HG02623 (cell line): Measurements from ENCODE around the gene PDE4B.

Experiments
- ATAC-seq: cut with Tn5 transposase; IDR thresholded peaks from one replicate; pipeline ENCODE4 v1.9.1; 2021; ENCODE audit warnings: moderate library complexity; ENCODE audit not compliant: unreplicated experiment

PDE4B gene

GRCh38 chr1:66223681-66224080, 431.0 kb downstream of the PDE4B start:
- no peak for ATAC-seq

GRCh38 chr1:66226985-66227384, 434.3 kb downstream of the PDE4B start:
- ATAC-seq: no peak

GRCh38 chr1:66227966-66228365, 435.3 kb downstream of the PDE4B start:
- ATAC-seq: no peak

- ATAC-seq: no peak
Observed at GRCh38 chr1:66231217-66231616, 438.5 kb downstream of the PDE4B start.

- no peak for ATAC-seq
Observed at GRCh38 chr1:66231681-66232463, 439.2 kb downstream of the PDE4B start.

- ATAC-seq: no peak
Observed at GRCh38 chr1:66237042-66237441, 444.3 kb downstream of the PDE4B start.

GRCh38 chr1:66237722-66238479, 445.2 kb downstream of the PDE4B start:
- no peak for ATAC-seq

GRCh38 chr1:66239834-66240233, 447.1 kb downstream of the PDE4B start:
- ATAC-seq: no peak

- no peak for ATAC-seq
Observed at GRCh38 chr1:66240491-66241484, 448.1 kb downstream of the PDE4B start.

GRCh38 chr1:66242646-66243547, 450.2 kb downstream of the PDE4B start:
- peak; percentile 71 for ATAC-seq

- no peak for ATAC-seq
Observed at GRCh38 chr1:66243548-66244130, 450.9 kb downstream of the PDE4B start.

- ATAC-seq: no peak
Observed at GRCh38 chr1:66244429-66244828, 451.7 kb downstream of the PDE4B start.

GRCh38 chr1:66245691-66246090, 453.0 kb downstream of the PDE4B start:
- ATAC-seq: no peak

- ATAC-seq: no peak
Observed at GRCh38 chr1:66246351-66247269, 453.9 kb downstream of the PDE4B start.

- ATAC-seq: peak; percentile 67
Observed at GRCh38 chr1:66247415-66248208, 454.9 kb downstream of the PDE4B start.

GRCh38 chr1:66248257-66248656, 455.6 kb downstream of the PDE4B start:
- ATAC-seq: no peak

- no peak for ATAC-seq
Observed at GRCh38 chr1:66248746-66249145, 456.1 kb downstream of the PDE4B start.

GRCh38 chr1:66250075-66250474, 457.4 kb downstream of the PDE4B start:
- ATAC-seq: no peak
